GM12892 (cell line): ENCODE measurements around the gene BET1L.
A peak's percentile ranks its signal among the peaks of the same experiment; 100 is the strongest.
"Not testable (repeated sequence)": the region's sequence is repeated elsewhere in the genome, so short reads cannot be mapped to it uniquely, and the experiment has no call there.

ENCODE experiments used
- DNase-seq: peaks from one replicate; pipeline ENCODE4 v3.0.0; 2011; ENCODE audit not compliant: insufficient read length
- FAIRE-seq: peaks from 2 replicates; lab custom pipeline; 2011; peaks lifted over from hg19 to GRCh38; lab: Jason Lieb, UNC
- POLR2A ChIP-seq: IDR thresholded peaks from 2 replicates; pipeline ENCODE4 v1.6.1; 2011; ENCODE audit warnings: low read depth, low read length, control low read depth
- POLR2AphosphoS5 ChIP-seq: IDR thresholded peaks from 2 replicates; pipeline ENCODE4 v1.6.1; 2011; ENCODE audit warnings: low read depth, low read length, control low read depth
- TAF1 ChIP-seq: IDR thresholded peaks from 2 replicates; pipeline ENCODE4 v1.6.1; 2011; ENCODE audit warnings: low read depth, mild to moderate bottlenecking, control low read depth, low read length, borderline replicate concordance

The BET1L gene

GRCh38 chr11:224424-224823 lies 17.2 kb upstream of the BET1L start:
- peak; percentile 24 for FAIRE-seq
- TF ChIP-seq TAF1, result no peak
- TF ChIP-seq POLR2A, result no peak
- no peak for TF ChIP-seq POLR2AphosphoS5

GRCh38 chr11:223884-224283 lies 16.7 kb upstream of the BET1L start:
- FAIRE-seq, result no peak
- TF ChIP-seq POLR2AphosphoS5 (no peak), TAF1 (no peak), POLR2A (no peak)
- no peak for DNase-seq

More at GRCh38 chr11:224424-224823, 17.2 kb upstream of the BET1L start:
- DNase-seq, result no peak

GRCh38 chr11:223026-223789 lies 16.0 kb upstream of the BET1L start:
- TF ChIP-seq POLR2A, result no peak
- TF ChIP-seq TAF1, result no peak
- no peak for TF ChIP-seq POLR2AphosphoS5
- no peak for DNase-seq
- no peak for FAIRE-seq

GRCh38 chr11:221998-222789 lies 15.0 kb upstream of the BET1L start:
- TF ChIP-seq POLR2AphosphoS5, result no peak
- TF ChIP-seq POLR2A, result no peak
- TF ChIP-seq TAF1, result no peak
- FAIRE-seq, result no peak

GRCh38 chr11:221539-221938 lies 14.3 kb upstream of the BET1L start:
- no peak for TF ChIP-seq POLR2A
- TF ChIP-seq POLR2AphosphoS5, result no peak
- no peak for TF ChIP-seq TAF1
- FAIRE-seq (no peak), DNase-seq (no peak)

More at GRCh38 chr11:221998-222789, 15.0 kb upstream of the BET1L start:
- no peak for DNase-seq

GRCh38 chr11:220641-221215 lies 13.5 kb upstream of the BET1L start:
- not testable (repeated sequence) for DNase-seq
- peak; percentile 98 for FAIRE-seq

GRCh38 chr11:218815-219593 lies 11.8 kb upstream of the BET1L start:
- no peak for DNase-seq
- no peak for FAIRE-seq
- no peak for TF ChIP-seq POLR2AphosphoS5
- no peak for TF ChIP-seq TAF1
- no peak for TF ChIP-seq POLR2A

- FAIRE-seq, result no peak
- DNase-seq, result no peak
- no peak for TF ChIP-seq POLR2AphosphoS5
- no peak for TF ChIP-seq TAF1
- no peak for TF ChIP-seq POLR2A
Measured at GRCh38 chr11:217704-218103, 10.5 kb upstream of the BET1L start.

GRCh38 chr11:216081-216974 lies 9.1 kb upstream of the BET1L start:
- FAIRE-seq, result no peak
- TF ChIP-seq TAF1 (no peak), POLR2AphosphoS5 (0 out of 2 replicates have a peak, but pooled peaks have one; percentile 9), POLR2A (peak; percentile 3; the same call in 1 of the 2 replicates)
- DNase-seq, result no peak

- TF ChIP-seq POLR2A (no peak; the same call in 1 of the 2 replicates), POLR2AphosphoS5 (no peak), TAF1 (no peak)
- DNase-seq (no peak), FAIRE-seq (no peak)
Measured at GRCh38 chr11:215581-216037, 8.4 kb upstream of the BET1L start.

- no peak for TF ChIP-seq TAF1
- DNase-seq (no peak), FAIRE-seq (no peak)
Measured at GRCh38 chr11:214083-214482, 6.9 kb upstream of the BET1L start.
